ENCODE data around the gene CFAP46.

DNA sequence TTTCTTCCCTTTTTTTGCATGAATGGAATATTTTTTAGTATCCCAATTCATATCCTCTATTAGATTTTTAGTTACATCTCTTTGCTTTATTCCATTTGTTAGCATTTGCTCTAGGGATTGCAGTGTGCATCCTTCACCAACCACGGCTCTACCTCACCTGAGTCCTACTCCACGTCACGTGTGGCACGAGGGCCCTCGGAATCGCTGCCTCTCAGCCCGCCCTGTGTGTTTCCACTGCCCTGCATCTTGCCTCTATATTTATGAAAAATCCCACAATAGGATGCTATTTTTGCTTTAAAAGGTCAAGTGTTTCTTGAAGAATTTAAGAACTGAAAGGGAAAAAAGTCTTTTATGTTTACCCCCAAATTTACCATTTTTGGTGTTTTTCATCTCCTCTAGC lies 41.0 kb downstream of the CFAP46 start:
- TF ChIP-seq EZH2phosphoT487 (IDR thresholded peaks at IDR 0.05; ENCODE audit: borderline replicate concordance, low read depth, low read length) (no peak), CTCF (conservative IDR thresholded peaks at IDR 0.05; ENCODE audit: low read length) (no peak)
